ENCODE measurements around the gene MFN1. TPM values are rescaled to one million over a fixed set of nuclear protein-coding genes. Genes with fewer than 3 reads are reported as not detected.

The MFN1 gene
- total RNA-seq, 1 donor from 2014 or later, result 45.9 TPM

DNA sequence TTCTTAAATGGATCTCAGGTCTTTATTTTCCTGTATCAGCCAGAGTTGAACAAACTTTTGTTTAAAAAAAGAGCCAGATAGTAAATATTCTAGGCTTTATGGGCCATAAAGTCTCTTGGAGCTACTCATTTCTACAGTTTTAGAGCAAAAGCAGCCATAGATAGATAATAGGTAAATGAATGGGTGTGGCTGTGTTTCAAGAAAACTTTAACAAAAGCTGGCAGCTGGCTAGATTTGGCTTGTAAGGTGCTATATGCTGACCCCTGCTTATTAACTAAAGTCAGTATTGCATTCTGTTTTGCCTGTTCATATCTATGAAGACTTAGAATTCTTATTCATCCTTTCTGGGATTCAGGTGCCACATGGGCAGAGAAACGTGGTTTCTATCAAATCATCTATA lies 29.0 kb downstream of the MFN1 start:
- Histone ChIP-seq H3K36me3 (peaks cover 76% of the 10 kb centered on the region), H3K27ac (no peak overlapping the region), H3K27me3 (ENCODE audit: low read depth) (no peaks in the 10 kb centered on the region), H3K4me1 (no peaks in the 10 kb centered on the region), H3K4me3 (no peak overlapping the region), H3K9me3 (no peaks in the 10 kb centered on the region)
- intact Hi-C loops (cut with DNase I), result no loop called here
- ATAC-seq (no peak), DNase-seq (no peak)
- TF ChIP-seq, protein P1, sequence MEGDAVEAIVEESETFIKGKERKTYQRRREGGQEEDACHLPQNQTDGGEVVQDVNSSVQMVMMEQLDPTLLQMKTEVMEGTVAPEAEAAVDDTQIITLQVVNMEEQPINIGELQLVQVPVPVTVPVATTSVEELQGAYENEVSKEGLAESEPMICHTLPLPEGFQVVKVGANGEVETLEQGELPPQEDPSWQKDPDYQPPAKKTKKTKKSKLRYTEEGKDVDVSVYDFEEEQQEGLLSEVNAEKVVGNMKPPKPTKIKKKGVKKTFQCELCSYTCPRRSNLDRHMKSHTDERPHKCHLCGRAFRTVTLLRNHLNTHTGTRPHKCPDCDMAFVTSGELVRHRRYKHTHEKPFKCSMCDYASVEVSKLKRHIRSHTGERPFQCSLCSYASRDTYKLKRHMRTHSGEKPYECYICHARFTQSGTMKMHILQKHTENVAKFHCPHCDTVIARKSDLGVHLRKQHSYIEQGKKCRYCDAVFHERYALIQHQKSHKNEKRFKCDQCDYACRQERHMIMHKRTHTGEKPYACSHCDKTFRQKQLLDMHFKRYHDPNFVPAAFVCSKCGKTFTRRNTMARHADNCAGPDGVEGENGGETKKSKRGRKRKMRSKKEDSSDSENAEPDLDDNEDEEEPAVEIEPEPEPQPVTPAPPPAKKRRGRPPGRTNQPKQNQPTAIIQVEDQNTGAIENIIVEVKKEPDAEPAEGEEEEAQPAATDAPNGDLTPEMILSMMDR (IDR thresholded peaks at IDR 0.05), result no peak

DNA sequence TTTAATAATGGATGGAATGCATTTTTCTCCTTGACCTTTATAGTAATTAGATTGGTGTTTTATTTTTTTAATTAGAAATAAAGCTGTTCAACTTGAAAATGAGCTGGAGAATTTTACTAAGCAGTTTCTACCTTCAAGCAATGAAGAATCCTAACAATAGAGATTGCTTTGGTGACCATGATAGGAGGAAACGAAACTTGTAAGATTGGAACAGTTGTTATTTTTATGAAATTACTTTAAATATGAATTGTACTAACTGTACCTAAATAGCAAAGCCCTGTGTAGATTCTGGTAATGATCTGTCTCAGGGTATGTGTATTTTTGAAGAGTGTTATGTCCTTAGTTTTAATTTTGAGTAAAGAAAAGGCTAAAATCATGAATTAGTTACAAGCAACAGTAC lies 44.4 kb downstream of the MFN1 start:
- peaks cover 75% of the 10 kb centered on the region for H3K36me3 ChIP-seq
- TF ChIP-seq, protein P1 (IDR thresholded peaks at IDR 0.05), result no peak
- H3K9me3 ChIP-seq, result no peaks in the 10 kb centered on the region
- DNase-seq (no peak), ATAC-seq (no peak)
- H3K4me1 ChIP-seq, result no peaks in the 10 kb centered on the region
- H3K27ac ChIP-seq, result no peak overlapping the region
- H3K27me3 ChIP-seq (ENCODE audit: low read depth), result no peaks in the 10 kb centered on the region
- no peak overlapping the region for H3K4me3 ChIP-seq
- intact Hi-C loops (cut with DNase I), result no loop called here

DNA sequence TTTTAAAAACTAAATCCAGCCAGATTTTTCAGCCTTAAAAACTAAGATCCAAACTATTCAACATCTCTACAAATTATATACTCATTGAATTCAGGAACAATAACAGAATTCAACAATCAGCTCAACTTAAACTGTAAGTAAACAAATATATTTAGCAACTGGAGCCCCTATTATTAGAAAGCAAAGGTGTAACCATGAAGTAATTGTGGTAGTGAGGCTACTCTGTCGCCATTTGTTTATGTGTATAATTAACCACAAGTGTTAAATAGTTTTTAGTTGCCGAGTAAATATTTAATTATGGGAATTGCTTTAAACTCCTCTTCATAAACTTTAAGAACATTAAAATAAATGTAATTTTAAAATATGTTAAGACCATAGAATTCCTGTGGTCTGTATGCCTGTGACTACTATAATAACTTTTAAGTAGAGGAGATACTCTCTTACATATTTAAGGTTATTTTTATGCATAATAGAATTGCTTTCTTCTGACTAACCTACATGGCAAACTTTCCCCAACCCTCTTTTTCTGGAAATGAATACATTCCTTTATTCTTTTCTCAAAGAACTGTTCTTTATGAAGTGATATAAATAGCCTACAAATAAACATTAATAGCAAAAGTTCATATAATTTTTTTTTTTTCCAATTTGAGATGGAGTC lies 51.2 kb downstream of the MFN1 start:
- Histone ChIP-seq H3K27me3 (ENCODE audit: low read depth) (no peaks in the 10 kb centered on the region), H3K36me3 (peaks cover 71% of the 10 kb centered on the region), H3K4me1 (no peaks in the 10 kb centered on the region), H3K4me3 (no peak overlapping the region), H3K27ac (no peak overlapping the region), H3K9me3 (no peaks in the 10 kb centered on the region)
- ATAC-seq, result no peak
- intact Hi-C loops (cut with DNase I), result no loop called here
- TF ChIP-seq, protein P1 (IDR thresholded peaks at IDR 0.05), result no peak
- DNase-seq, result no peak

DNA sequence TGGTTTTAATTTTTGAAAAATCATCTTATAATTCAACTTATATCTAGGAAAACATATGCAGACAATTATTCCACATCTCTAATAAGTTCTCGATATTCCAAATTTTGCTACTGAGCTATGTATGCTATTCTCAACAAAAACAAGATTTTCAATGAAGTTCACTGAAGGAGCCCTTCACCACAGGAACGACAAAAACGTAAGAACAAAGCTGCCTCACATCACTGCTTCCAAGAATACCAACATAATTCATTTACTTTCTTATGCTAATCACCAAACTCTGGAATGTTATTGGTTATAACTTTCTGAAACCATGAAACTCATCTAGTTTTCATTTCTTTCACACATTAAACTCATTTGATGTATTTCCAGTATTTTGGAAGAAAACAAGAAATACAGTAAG lies 54.1 kb downstream of the MFN1 start:
- peaks cover 77% of the 10 kb centered on the region for H3K36me3 ChIP-seq

DNA sequence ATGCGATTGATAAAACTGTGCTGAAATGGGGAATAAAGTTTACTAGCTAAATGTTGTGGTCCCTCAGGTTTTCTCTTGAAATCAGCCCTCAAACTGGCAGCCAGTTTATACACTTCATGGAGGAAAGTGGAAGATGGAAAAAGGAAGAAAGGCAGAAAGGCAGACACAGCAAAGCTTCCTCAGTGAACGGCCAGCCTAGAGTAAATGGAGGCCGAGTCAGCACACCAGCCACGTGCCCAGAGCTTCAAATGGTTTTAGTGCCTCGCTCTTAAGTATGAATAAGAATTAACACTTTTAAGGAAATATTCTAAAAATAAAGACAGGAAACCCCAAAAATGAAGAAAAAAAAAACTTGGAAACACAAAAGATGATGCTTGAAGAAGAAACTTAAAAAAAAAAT lies 55.5 kb downstream of the MFN1 start:
- intact Hi-C loops (cut with DNase I), result no loop called here
- H3K4me1 ChIP-seq, result no peaks in the 10 kb centered on the region
- no peak for DNase-seq
- no peaks in the 10 kb centered on the region for H3K27me3 ChIP-seq (ENCODE audit: low read depth)
- H3K36me3 ChIP-seq, result peaks cover 79% of the 10 kb centered on the region
- ATAC-seq, result no peak
- TF ChIP-seq, protein P1 (IDR thresholded peaks at IDR 0.05), result no peak
- no peaks in the 10 kb centered on the region for H3K9me3 ChIP-seq
- no peak overlapping the region for H3K4me3 ChIP-seq
- H3K27ac ChIP-seq, result no peak overlapping the region

More for the DNA sequence above, 54.1 kb downstream of the MFN1 start:
- Histone ChIP-seq H3K4me3 (no peak overlapping the region), H3K27ac (no peak overlapping the region), H3K4me1 (no peaks in the 10 kb centered on the region), H3K27me3 (ENCODE audit: low read depth) (no peaks in the 10 kb centered on the region), H3K9me3 (no peaks in the 10 kb centered on the region)
- TF ChIP-seq, protein P1 (IDR thresholded peaks at IDR 0.05), result no peak
- intact Hi-C loops (cut with DNase I), result no loop called here
- DNase-seq (no peak), ATAC-seq (no peak)
